Neuronal stem cell (in vitro differentiated cells): Measurements from ENCODE around the gene COPZ2. TPM values are rescaled to one million over a fixed set of nuclear protein-coding genes. Genes with fewer than 3 reads are reported as not detected.

ENCODE experiments used
- DNase-seq: peaks from one replicate; pipeline ENCODE4 v3.0.0-alpha.2; 2013; ENCODE audit warnings: low spot score
- H2AFZ ChIP-seq: one replicate; pipeline ENCODE4 v1.6.1; 2013; ENCODE audit warnings: mild to moderate bottlenecking, low read length, inconsistent platforms
- H2AK5ac ChIP-seq: 2 replicates; pipeline ENCODE4 v1.6.1; 2013; ENCODE audit warnings: low read depth, mild to moderate bottlenecking, inconsistent platforms, low read length, moderate library complexity, mixed read lengths
- H2BK120ac ChIP-seq: 2 replicates; pipeline ENCODE4 v1.6.1; 2013; ENCODE audit warnings: low read depth, mild to moderate bottlenecking, inconsistent platforms, low read length, moderate library complexity, mixed read lengths
- H2BK12ac ChIP-seq: one replicate; pipeline ENCODE4 v1.6.1; 2013; ENCODE audit warnings: low read length, inconsistent platforms
- H2BK15ac ChIP-seq: 2 replicates; pipeline ENCODE4 v1.6.1; 2013; ENCODE audit warnings: mild to moderate bottlenecking, low read length, inconsistent platforms, mixed read lengths
- H2BK5ac ChIP-seq: one replicate; pipeline ENCODE4 v1.6.1; 2013; ENCODE audit warnings: inconsistent platforms, mild to moderate bottlenecking, low read length, moderate library complexity
- H3K14ac ChIP-seq: one replicate; pipeline ENCODE4 v1.6.1; 2013; ENCODE audit warnings: low read length, inconsistent platforms
- H3K18ac ChIP-seq: 2 replicates; pipeline ENCODE4 v1.6.1; 2013; ENCODE audit warnings: low read length, inconsistent platforms
- H3K23ac ChIP-seq: 2 replicates; pipeline ENCODE4 v1.6.1; 2013; ENCODE audit warnings: low read depth, mild to moderate bottlenecking, mixed read lengths, low read length, inconsistent platforms; ENCODE audit not compliant: poor library complexity
- H3K27ac ChIP-seq: replicated peaks from 3 replicates; pipeline ENCODE4 v1.5.1; 2013; ENCODE audit warnings: low read length, inconsistent platforms
- H3K27me3 ChIP-seq, 3 experiments: 2 replicates each; pipeline ENCODE4 v1.6.1; 2013; ENCODE audit warnings: low read length in 3 of 3, mild to moderate bottlenecking in 2 of 3, inconsistent platforms in 1 of 3, low read depth in 1 of 3, mixed read lengths in 1 of 3, moderate library complexity in 1 of 3; ENCODE audit not compliant: control insufficient read depth in 3 of 3, insufficient read depth in 3 of 3
- H3K36me3 ChIP-seq, 2 donors: replicated peaks in 1 of 2; 2 replicates each; pipeline ENCODE4 v1.6.1; 2013; ENCODE audit warnings: low read length in 2 of 2; ENCODE audit not compliant: control insufficient read depth in 2 of 2, insufficient read depth in 2 of 2
- H3K4ac ChIP-seq: 2 replicates; pipeline ENCODE4 v1.6.1; 2013; ENCODE audit warnings: inconsistent platforms, mild to moderate bottlenecking, low read length, moderate library complexity
- H3K4me1 ChIP-seq, 2 donors: 1 replicate in 1 of 2; 2 replicates in 1 of 2; pipeline ENCODE4 v1.6.1; 2013; ENCODE audit warnings: low read length in 2 of 2, low read depth in 1 of 2; ENCODE audit not compliant: control insufficient read depth in 2 of 2, insufficient read depth in 1 of 2
- H3K4me2 ChIP-seq: one replicate; pipeline ENCODE4 v1.6.1; 2013; ENCODE audit warnings: mild to moderate bottlenecking, low read length, inconsistent platforms; ENCODE audit not compliant: insufficient read depth, poor library complexity, severe bottlenecking
- H3K4me3 ChIP-seq, 2 donors: 2 replicates each; pipeline ENCODE4 v1.5.1; 2013; ENCODE audit warnings: low read length in 2 of 2, mild to moderate bottlenecking in 2 of 2, inconsistent platforms in 1 of 2, moderate library complexity in 1 of 2
- H3K79me1 ChIP-seq: one replicate; pipeline ENCODE4 v1.6.1; 2013; ENCODE audit warnings: low read depth, mild to moderate bottlenecking, inconsistent platforms, low read length, moderate library complexity
- H3K9ac ChIP-seq: one replicate; pipeline ENCODE4 v1.6.1; 2013; ENCODE audit warnings: mild to moderate bottlenecking, low read depth, low read length, inconsistent platforms; ENCODE audit not compliant: poor library complexity
- H3K9me3 ChIP-seq, 2 donors: replicated peaks in 1 of 2; 2 replicates each; pipeline versions ENCODE3 to v1.6.1; 2013; ENCODE audit warnings: low read length in 2 of 2, mild to moderate bottlenecking in 2 of 2, inconsistent platforms in 1 of 2, low read depth in 1 of 2, mixed read lengths in 1 of 2, moderate library complexity in 1 of 2; ENCODE audit not compliant: control insufficient read depth in 2 of 2, insufficient read depth in 1 of 2
- H4K8ac ChIP-seq: one replicate; pipeline ENCODE4 v1.6.1; 2013; ENCODE audit warnings: low read depth, mild to moderate bottlenecking, inconsistent platforms, low read length, moderate library complexity
- H4K91ac ChIP-seq: one replicate; pipeline ENCODE4 v1.6.1; 2013; ENCODE audit warnings: low read length, low read depth, mild to moderate bottlenecking, inconsistent platforms; ENCODE audit not compliant: poor library complexity
- WGBS, 2 donors: extraction: QIAGEN DNeasy Blood & Tissue Kit; methylation state at CpG; one replicate each; pipeline ENCODE4 v1.1.7; 2013; ENCODE audit warnings: missing lambda C conversion rate in 2 of 2, mixed read lengths in 1 of 2; ENCODE audit not compliant: insufficient read length in 2 of 2, insufficient replicate concordance in 1 of 2; ENCODE audit errors: extremely low coverage in 2 of 2; 5-methylcytosine and 5-hydroxymethylcytosine counted together
- small RNA-seq: library from polyadenylated mRNA; stranded (forward); fragments of <200 nt; extraction: miRNeasy Mini kit (QIAGEN cat#:217004); gene quantifications from one replicate; pipeline ENCODE3, GENCODE V24; 2013; ENCODE audit not compliant: insufficient read depth

The COPZ2 gene

DNA sequence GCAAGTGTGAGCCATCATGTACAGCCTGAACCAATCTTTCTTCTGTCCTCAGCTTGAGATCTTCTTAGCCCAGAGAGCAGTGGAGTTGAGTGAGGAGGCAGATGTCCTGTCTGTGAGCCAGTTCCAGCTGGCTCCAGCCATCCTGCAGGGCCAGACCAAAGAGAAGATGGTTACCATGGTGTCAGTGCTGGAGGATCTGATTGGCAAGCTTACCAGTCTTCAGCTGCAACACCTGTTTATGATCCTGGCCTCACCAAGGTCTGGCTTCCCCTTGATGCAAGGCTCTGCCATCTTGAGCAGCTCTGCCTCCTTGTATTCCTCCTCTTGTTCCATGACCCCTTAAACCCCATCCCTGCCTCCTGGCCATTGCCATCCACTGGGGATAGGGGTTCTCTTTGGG lies 57.1 kb downstream of the COPZ2 start:
- Histone ChIP-seq H3K4me3 (no peak overlapping the region), H3K23ac (no peak overlapping the region), H3K9me3 (no peaks in the 10 kb centered on the region), H3K36me3 (peaks cover 52 to 88% of the 10 kb centered on the region in 2 donors), H2BK5ac (no peak overlapping the region), H3K18ac (no peak overlapping the region), H3K14ac (no peak overlapping the region), H3K27ac (no peak overlapping the region), H4K8ac (no peak overlapping the region), H2AK5ac (no peak overlapping the region), H2BK15ac (no peak overlapping the region), H3K27me3 (no peaks in the 10 kb centered on the region), H2BK12ac (no peak overlapping the region), H3K4me2 (no peak overlapping the region), H4K91ac (no peak overlapping the region), H3K9ac (no peak overlapping the region), H3K4ac (no peak overlapping the region), H3K79me1 (no peaks in the 10 kb centered on the region), H2BK120ac (no peak overlapping the region), H2AFZ (no peak overlapping the region), H3K4me1 (peaks cover 3 to 8% of the 10 kb centered on the region in 2 donors)
- DNase-seq, result no peak

DNA sequence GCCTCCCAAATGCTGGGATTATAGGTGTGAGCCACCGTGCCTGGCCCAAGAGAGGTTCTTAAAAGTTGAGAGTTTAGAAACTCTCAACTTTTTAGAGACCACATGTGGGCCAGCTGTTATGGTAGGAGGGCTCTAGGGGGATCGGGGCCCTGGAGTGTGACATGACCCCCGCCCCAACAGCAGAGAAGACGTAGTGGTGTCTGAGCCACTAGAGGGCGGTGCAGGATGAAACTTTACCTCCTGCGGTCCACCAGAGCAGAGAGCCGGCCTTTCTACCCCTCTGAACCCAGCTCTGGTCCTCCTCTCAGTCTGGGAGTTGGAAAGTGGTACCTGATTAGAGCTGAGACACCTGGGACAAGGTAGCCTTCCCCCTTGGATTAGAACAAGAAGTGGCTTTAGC lies 59.3 kb downstream of the COPZ2 start:
- no peak overlapping the region for H3K9ac ChIP-seq
- no peak overlapping the region for H3K23ac ChIP-seq
- no peak overlapping the region for H2BK5ac ChIP-seq
- H2BK15ac ChIP-seq, result no peak overlapping the region
- H4K91ac ChIP-seq, result peak overlapping the region; percentile 2
- no peak overlapping the region for H2BK120ac ChIP-seq
- H4K8ac ChIP-seq, result no peak overlapping the region
- no peak overlapping the region for H2BK12ac ChIP-seq
- no peak overlapping the region for H3K4me3 ChIP-seq
- DNase-seq, result no peak
- peaks cover 59 to 92% of the 10 kb centered on the region in 2 donors for H3K36me3 ChIP-seq
- no peaks in the 10 kb centered on the region for H3K27me3 ChIP-seq
- H3K27ac ChIP-seq, result no peak overlapping the region
- no CpG with 5 or more reads among the region's 7 CpGs for WGBS, 2 donors
- no peaks in the 10 kb centered on the region for H3K79me1 ChIP-seq
- H3K18ac ChIP-seq, result peak overlapping the region; percentile 78
- no peak overlapping the region for H2AK5ac ChIP-seq
- H3K4me2 ChIP-seq, result no peak overlapping the region
- peaks cover 3 to 7% of the 10 kb centered on the region in 2 donors for H3K4me1 ChIP-seq
- no peak overlapping the region for H3K4ac ChIP-seq
- no peaks in the 10 kb centered on the region for H3K9me3 ChIP-seq
- H2AFZ ChIP-seq, result no peak overlapping the region
- no peak overlapping the region for H3K14ac ChIP-seq

Small RNA genes lying within 50 kb of the gene (small RNA-seq; reads per million reads assigned to genes)
- gene AC004477.2, result not detected
- 128 reads per million, percentile 97 among the genes with 10 or more reads in this experiment for gene MIR152
